Stimulated activated CD4-positive, alpha-beta T cell treated with anti-CD3 and anti-CD28 coated beads, Interleukin-2, amount 100 ng/mL, for 48 hours (primary cell): ENCODE results near the gene IL7R.
"Not testable (repeated sequence)": the region's sequence is repeated elsewhere in the genome, so short reads cannot be mapped to it uniquely, and the experiment has no call there.

Experiments used
- DNase-seq, 2 donors: peaks; one replicate each; pipeline ENCODE4 v3.0.0-alpha.2; 2020

IL7R gene

GRCh38 chr5:35878079-35878478, 21.4 kb downstream of the IL7R start:
- DNase-seq, result no peak

DNA sequence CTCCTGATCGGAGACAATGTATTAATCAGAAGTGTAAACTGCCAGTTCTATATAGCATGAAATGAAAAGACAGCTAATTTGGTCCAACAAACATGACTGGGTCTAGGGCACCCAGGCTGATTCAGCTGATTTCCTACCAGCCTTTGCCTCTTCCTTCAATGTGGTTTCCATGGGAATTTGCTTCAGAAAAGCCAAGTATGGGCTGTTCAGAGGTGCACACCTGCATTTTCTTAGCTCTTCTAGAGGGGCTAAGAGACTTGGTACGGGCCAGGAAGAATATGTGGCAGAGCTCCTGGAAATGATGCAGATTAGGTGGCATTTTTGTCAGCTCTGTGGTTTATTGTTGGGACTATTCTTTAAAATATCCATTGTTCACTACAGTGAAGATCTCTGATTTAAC, 22.4 kb downstream of the IL7R start:
- no peak for DNase-seq

DNA sequence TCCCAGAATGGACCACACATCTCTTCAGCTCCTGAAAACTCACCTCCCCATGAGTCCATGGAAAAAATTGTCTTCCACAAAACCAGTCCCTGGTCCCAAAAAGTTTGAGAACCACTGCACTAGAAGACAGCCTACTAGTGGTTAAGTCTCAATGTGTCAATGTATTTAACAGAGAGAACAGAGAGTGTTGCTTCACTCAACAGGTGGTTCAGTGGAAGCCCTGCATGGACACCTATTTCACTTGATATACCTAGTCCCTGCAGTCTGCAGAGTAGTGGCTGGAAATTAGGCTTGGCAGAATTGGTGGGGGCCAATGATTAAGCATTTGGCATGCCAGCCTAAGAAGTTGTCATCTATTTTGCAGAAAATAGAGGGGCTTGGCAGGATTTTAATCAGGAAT, 23.0 kb downstream of the IL7R start:
- DNase-seq, result no peak

DNA sequence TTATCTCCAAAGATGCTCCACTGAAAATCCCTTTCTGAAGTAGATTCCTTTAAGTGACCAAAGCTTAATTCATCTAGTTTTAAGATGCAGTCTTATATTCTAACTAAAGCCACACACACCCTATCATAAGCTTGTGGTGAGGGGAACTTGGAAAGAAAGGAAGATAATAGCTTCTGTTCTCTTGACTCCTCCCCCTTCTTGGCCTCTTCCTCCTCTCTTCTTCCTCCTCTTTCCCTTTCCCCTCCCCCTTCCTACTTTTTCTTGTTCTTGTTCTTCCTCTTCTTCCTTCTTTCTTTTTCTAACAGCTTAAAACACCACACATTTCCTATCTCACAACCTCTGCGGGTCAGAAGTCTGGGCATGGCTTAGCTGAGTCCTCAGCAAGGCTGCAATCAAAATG, 23.5 kb downstream of the IL7R start:
- DNase-seq, result no peak

DNA sequence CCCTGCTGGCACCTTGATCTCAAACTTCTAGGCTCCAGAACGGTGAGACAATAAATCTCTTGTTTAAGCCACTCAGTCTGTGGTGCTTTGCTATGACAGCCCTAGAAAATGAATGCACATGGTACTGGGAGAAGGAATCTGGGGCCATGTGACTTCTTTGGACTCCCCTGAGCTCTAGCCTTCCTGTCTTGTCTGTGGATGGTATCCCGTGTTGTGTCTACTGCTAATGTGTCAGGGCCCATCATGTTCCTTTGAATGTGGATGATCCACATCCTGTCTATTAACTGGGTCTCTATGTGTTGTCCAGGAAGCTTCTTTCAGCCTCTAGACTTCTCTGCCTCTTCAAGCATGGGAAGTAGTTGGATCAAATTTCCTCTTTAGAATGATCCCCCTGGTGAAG, 25.1 kb downstream of the IL7R start:
- no peak for DNase-seq

- DNase-seq, result no peak
These were observed 27.6 kb downstream of the IL7R start for GRCh38 chr5:35884191-35884769.

DNA sequence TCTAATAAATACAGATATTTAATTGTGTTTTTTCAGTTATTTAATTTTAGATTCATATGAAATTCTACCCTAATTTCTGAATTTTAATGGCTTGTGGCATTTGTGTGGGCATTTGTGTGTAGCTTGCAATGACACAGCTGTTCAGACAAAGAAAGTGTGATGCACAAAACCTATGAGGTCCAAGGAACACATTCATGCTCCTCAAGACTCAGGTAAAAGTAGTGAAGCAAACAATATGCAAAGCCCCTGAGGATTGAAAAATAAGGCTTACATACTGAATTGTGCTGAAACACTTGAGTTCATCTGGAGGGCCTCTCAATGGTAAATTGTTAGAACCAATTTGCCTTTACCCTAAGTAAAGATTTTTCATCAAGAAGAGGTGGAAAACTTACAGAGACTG, 28.1 kb downstream of the IL7R start:
- DNase-seq, result no peak

GRCh38 chr5:35886381-35886780, 29.7 kb downstream of the IL7R start:
- no peak for DNase-seq

- DNase-seq, result no peak
These were observed 30.8 kb downstream of the IL7R start for GRCh38 chr5:35887321-35888100.

- no peak for DNase-seq
These were observed 33.6 kb downstream of the IL7R start for GRCh38 chr5:35890021-35891020.

GRCh38 chr5:35892799-35893198, 36.1 kb downstream of the IL7R start:
- DNase-seq, result not testable (repeated sequence)

- no peak for DNase-seq
These were observed 37.4 kb downstream of the IL7R start for GRCh38 chr5:35894131-35894530.

GRCh38 chr5:35898952-35899660, 42.4 kb downstream of the IL7R start:
- DNase-seq, result no peak

- DNase-seq, result no peak
These were observed 43.1 kb downstream of the IL7R start for GRCh38 chr5:35899800-35900199.

DNA sequence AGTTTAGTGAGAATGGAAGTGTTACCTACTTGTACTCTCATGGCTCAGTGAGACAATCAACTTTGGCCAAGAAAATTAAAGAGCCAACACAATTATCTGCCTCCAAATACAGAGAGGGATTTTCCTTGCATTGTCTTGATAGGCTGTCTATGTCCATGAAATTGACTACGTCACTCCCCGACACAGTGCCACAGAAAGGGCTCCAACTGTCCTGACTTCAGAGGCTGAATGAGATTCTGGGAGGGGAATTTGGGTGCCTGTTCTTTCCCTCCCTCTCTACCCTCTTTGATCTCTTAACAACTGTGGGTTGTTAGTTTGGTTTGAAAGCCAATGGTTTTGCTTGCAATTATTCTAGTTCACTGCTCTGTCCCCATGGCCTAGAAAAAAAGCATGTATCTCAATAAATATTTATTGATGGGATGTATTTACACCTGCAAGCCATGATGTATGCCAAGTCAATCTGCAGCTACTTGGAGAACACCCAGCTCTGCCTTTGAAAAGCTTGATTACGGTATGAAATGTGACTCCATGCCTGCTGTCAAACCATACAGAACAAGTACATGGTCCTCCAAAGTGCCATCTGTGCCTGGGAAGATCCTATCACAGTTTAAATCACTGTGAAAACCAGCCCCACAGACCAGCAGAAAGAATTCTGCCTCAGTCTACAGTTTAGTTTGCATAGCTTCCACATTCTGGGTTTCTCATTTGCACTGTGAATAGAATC, 44.4 kb downstream of the IL7R start:
- DNase-seq, result no peak

GRCh38 chr5:35902046-35902672, 45.5 kb downstream of the IL7R start:
- no peak for DNase-seq

GRCh38 chr5:35903631-35904203, 47.0 kb downstream of the IL7R start:
- DNase-seq, result no peak

GRCh38 chr5:35904443-35905132, 47.9 kb downstream of the IL7R start:
- DNase-seq, result no peak

DNA sequence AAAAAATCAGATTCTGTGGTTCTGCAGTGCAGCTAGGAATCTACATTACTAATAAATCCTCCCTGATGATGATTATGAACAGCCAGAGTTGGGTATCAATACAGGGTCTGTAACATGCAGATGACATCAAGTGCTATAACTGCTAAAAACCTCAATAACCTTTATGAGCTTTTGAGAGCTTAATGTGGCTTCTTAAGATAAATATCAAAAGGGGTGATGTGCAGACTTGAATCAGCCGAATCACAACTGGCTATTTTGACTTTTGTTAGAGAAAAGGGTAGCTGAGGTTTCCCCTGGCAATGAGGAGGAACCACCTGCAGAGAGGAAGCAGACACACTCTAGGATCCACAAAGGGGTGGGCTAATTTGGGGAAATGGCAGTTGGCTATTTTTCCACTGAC, 51.5 kb downstream of the IL7R start:
- DNase-seq, result no peak

- DNase-seq, result no peak
These were observed 52.1 kb downstream of the IL7R start for GRCh38 chr5:35908814-35909213.

GRCh38 chr5:35919191-35919590, 62.5 kb downstream of the IL7R start:
- no peak for DNase-seq
